ENCODE data around the gene RAB6A.

The RAB6A gene

DNA sequence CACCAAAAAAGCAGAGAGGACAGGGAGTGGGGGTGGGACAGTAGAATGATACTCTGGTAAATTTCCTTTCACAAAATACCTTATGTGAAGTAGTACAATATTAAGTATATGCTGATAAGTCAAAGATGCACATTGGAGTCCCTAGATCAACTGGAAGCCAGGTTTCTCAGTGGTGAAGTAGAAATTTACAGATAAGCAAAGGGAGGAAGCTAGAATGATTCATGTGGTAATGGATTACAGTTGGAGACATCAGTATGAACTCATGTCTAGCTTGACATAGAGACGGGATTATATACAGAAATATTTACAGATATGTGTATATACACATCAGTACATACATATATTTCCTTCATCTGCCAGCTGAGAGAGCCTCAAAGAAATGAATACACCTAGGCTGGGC lies 93.0 kb downstream of the RAB6A start:
- POLR2A ChIA-PET, result no interaction called here
- TF ChIP-seq, protein P1, sequence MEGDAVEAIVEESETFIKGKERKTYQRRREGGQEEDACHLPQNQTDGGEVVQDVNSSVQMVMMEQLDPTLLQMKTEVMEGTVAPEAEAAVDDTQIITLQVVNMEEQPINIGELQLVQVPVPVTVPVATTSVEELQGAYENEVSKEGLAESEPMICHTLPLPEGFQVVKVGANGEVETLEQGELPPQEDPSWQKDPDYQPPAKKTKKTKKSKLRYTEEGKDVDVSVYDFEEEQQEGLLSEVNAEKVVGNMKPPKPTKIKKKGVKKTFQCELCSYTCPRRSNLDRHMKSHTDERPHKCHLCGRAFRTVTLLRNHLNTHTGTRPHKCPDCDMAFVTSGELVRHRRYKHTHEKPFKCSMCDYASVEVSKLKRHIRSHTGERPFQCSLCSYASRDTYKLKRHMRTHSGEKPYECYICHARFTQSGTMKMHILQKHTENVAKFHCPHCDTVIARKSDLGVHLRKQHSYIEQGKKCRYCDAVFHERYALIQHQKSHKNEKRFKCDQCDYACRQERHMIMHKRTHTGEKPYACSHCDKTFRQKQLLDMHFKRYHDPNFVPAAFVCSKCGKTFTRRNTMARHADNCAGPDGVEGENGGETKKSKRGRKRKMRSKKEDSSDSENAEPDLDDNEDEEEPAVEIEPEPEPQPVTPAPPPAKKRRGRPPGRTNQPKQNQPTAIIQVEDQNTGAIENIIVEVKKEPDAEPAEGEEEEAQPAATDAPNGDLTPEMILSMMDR (IDR thresholded peaks at IDR 0.05; ENCODE audit: control extremely low read depth, extremely low read depth, low read depth, missing control alignments), result no peak
- DNase-seq (ENCODE audit: extremely low spot score), result no peak
- CTCF ChIA-PET, result interaction anchor here (0.9 to 1.1 kb wide), 2 partner anchors 42 to 316 kb away, joined by 3 read pairs; no protein-coding TSS in a partner anchor

DNA sequence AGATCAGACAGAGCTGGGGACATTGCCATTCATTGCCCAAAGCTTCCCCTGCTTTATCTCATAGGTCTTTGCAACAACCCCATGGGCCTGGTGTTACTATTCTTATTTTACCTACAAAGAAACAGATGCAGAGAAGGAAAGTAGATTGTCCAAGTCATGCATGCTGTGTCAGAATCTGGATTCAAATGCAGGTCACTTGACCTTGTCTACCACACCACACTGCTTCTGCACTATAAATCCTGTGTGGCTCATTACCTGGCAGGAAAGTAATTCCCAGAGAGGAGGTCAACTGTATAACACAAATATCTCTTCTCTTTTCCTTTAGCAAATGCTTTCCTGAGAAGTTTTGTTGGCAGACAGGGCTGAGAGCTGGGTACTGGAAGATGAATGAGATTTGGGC lies 96.0 kb downstream of the RAB6A start:
- ChIA-PET CTCF (interaction anchor here (0.8 to 12.3 kb wide), 4 partner anchors 14 to 314 kb away, joined by 3 to 166 read pairs (median 82); no protein-coding TSS in a partner anchor), POLR2A (no interaction called here)
- TF ChIP-seq, protein P1 (IDR thresholded peaks at IDR 0.05; ENCODE audit: control extremely low read depth, extremely low read depth, low read depth, missing control alignments), result no peak
- no peak for DNase-seq (ENCODE audit: extremely low spot score)

DNA sequence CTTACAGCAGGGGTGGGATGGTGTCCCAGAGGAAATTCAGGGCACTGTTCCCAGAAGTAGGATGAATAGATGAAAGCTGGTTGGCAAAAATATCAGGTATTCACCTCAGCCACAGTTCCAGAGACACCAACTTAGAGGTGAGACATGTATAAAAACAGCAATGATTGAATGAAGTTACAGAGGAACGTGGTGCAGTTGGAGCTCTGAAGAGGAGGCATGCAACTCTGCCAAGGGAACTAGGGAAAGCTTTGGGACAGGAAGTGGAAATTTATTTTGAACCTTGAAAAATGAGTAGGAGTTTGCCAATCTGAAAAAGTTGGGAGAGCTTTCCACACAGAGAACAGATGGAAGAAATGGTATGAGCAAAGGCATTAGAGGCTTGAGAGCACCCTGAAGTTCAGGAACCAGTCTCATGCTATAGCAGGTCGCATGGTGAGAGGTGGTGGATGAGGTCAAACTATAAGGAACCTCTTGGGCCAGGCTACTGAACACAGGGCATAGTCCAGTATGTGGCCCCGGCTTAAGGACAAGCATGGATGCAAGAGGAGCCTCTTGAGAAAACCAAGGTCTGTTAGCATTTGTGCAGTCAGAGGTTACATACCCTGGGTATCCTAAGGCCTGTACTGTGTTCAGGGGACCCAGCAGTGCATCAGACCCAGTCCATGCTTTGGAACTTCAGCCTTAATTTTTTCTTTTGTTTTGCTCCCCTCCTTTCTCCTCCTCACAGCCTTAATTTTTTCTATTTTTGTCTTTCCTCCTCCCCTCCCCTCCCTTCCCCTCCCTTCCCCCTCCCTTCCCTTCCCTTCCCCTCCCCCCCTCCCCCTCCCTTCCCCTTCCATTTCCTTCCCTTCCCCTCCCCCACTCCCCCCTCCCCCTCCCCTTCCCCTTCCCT lies 97.0 kb downstream of the RAB6A start:
- TF ChIP-seq, protein P1 (IDR thresholded peaks at IDR 0.05; ENCODE audit: control extremely low read depth, extremely low read depth, low read depth, missing control alignments), result no peak
- CTCF ChIA-PET, result interaction anchor here (0.9 to 12.3 kb wide), 9 partner anchors 16 to 369 kb away, joined by 3 to 166 read pairs (median 48); partner anchors contain the start of genes ARHGEF17 and PLEKHB1
- POLR2A ChIA-PET, result no interaction called here
- DNase-seq (ENCODE audit: extremely low spot score), result no peak

DNA sequence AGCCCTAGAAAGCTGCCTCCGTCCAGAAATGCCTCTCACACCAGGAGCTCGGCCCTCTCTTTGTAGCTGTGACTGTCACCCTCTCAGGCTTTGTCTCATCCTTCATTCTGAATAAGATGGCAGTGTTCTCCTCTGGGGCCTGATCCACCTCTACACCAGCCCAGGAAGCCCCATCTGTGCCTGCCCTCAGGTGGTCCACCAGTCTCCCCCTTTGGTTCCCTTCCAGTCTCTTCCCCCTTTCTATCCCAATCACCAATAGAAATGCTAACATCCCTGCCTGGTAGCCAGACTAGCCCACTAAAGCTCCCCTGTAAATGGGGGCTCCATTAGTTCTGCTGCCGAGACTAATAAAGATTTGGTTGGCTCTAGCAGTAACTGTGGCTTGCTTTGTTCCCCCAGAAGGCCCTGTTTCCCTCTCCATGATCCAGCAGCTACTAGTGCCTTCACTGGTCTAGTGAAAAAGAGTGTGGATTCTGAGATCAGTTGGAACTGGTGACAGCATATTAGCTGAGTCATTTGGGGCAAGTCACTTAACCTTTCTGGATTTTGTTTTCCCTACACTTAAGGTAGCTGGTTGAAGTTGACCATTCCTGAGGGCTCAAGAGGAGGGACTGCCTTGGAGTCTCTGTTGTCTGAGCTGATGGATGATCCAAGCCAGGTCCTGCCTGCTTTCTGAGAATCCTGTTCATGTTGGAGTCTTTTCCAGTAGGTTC lies 98.3 kb downstream of the RAB6A start:
- ChIA-PET CTCF (interaction anchor here (0.9 to 12.3 kb wide), 26 partner anchors 10 to 375 kb away, joined by 3 to 166 read pairs (median 15); partner anchors contain the start of genes ARHGEF17 and PLEKHB1), POLR2A (no interaction called here)
- no peak for DNase-seq (ENCODE audit: extremely low spot score)
- TF ChIP-seq, protein P1 (IDR thresholded peaks at IDR 0.05; ENCODE audit: control extremely low read depth, extremely low read depth, low read depth, missing control alignments), result no peak

DNA sequence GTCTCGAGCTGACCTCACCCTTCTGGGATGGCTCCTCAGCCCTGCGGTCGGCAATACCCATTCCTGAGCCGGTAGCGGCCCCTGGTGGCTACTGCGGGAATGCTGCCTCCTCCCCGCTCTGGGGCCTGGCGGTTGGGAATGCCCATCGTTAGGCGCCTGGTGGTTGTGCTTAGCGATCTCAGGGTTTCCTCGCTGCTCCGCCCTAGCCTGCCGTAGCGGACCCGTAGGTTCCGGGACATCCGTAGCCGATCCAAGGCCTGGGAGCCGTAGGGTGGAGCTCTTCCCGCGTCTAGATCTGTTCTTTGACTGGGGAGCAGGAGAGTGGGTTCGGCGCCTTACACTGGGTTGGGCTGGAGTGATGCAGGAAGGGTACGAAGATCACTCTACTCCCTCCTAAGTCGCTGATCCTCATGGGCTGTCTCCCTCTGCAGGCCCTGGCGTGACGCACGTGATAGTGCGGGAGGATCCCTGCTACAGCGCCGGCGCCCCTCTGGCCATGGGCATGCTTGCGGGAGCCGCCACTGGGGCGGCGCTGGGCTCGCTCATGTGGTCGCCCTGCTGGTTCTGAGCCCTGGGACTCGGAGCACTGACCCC lies 99.7 kb downstream of the RAB6A start:
- POLR2A ChIA-PET, result no interaction called here
- TF ChIP-seq, protein P1 (IDR thresholded peaks at IDR 0.05; ENCODE audit: control extremely low read depth, extremely low read depth, low read depth, missing control alignments), result peak; percentile 99
- CTCF ChIA-PET, result interaction anchor here (0.6 to 12.3 kb wide), 67 partner anchors 8 to 475 kb away, joined by 3 to 166 read pairs (median 6); partner anchors contain the start of genes ARHGEF17, PLEKHB1 and RAB6A
- DNase-seq (ENCODE audit: extremely low spot score), result peak; percentile 96

DNA sequence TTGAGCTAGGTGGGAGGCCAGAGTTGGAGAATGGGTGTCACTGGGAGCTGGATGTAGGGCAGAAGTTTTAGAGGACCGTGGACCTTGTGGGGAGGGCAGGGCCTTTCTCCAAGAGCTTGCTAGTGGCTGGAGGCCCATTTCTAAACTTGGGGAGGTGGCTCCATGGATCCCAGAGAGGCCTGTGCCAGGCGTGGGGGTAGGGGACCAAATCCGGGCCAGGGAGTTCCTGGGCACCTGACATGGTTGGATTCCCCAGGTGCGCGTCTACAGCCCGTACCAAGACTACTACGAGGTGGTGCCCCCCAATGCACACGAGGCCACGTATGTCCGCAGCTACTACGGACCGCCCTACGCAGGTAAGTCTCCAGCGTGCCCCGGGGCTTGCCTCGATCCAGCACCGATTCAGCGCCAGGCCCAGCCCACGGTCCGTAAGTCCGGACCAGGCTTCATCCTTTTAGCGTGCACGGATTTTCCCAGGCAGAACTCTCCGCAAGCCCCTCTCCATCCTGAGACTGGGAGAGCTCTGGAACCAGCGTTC lies 100.3 kb downstream of the RAB6A start:
- POLR2A ChIA-PET, result no interaction called here
- CTCF ChIA-PET, result interaction anchor here (0.7 to 12.3 kb wide), 62 partner anchors 8 to 475 kb away, joined by 3 to 166 read pairs (median 6); partner anchors contain the start of genes ARHGEF17 and PLEKHB1
- DNase-seq (ENCODE audit: extremely low spot score), result no peak
- TF ChIP-seq, protein P1 (IDR thresholded peaks at IDR 0.05; ENCODE audit: control extremely low read depth, extremely low read depth, low read depth, missing control alignments), result no peak
